HG03439 (cell line): Measurements from ENCODE around the gene PLCB2.

ENCODE experiments used
- ATAC-seq: cut with Tn5 transposase; IDR thresholded peaks from one replicate; pipeline ENCODE4 v1.9.1; 2021; ENCODE audit warnings: mild to moderate bottlenecking, moderate library complexity; ENCODE audit not compliant: unreplicated experiment

Gene PLCB2

DNA sequence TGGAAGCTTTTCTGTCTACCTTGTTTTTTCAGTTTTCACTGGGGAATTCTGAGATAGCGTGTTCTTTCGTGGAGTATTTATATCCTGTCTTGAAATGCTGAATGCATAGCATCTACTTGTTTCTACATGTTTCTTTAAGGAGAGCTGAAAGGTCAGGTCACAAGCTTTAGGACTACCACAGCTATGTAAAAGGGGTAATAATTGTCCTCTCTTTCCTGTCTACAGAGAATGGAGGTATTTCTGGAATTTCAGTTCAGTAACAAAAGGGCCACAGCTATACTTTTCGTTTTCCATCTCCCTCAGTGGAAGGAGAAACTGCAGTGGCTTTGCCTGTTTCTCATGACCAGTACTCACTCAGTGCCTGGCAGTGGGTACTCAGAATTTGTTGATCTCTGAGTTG, 20.4 kb upstream of the PLCB2 start:
- no peak for ATAC-seq

DNA sequence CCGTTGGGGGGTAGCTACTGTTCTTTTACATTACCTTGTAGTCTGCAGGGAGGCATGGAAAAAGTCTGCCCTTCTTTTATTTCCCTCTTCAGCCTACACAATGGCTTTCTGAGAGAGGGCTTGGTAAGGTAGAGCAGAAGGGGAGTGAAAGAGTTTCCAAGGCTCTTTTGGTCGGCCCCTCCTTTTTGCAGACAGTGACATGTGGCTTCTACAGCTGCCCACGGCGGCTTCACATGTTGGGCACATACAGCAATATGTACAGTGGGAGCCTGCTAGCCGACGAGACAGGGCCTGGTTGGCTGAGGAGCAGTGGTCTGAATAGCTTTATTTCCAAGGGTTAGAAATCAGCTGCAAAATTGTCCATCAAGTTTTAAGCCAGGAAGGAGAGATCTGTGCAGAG, 19.7 kb upstream of the PLCB2 start:
- ATAC-seq = no peak

- ATAC-seq = no peak
These were observed 18.0 kb upstream of the PLCB2 start for GRCh38 chr15:40325700-40326099.

- ATAC-seq = no peak
These were observed 17.5 kb upstream of the PLCB2 start for GRCh38 chr15:40325188-40325587.

GRCh38 chr15:40323953-40324937, 16.5 kb upstream of the PLCB2 start:
- no peak for ATAC-seq

DNA sequence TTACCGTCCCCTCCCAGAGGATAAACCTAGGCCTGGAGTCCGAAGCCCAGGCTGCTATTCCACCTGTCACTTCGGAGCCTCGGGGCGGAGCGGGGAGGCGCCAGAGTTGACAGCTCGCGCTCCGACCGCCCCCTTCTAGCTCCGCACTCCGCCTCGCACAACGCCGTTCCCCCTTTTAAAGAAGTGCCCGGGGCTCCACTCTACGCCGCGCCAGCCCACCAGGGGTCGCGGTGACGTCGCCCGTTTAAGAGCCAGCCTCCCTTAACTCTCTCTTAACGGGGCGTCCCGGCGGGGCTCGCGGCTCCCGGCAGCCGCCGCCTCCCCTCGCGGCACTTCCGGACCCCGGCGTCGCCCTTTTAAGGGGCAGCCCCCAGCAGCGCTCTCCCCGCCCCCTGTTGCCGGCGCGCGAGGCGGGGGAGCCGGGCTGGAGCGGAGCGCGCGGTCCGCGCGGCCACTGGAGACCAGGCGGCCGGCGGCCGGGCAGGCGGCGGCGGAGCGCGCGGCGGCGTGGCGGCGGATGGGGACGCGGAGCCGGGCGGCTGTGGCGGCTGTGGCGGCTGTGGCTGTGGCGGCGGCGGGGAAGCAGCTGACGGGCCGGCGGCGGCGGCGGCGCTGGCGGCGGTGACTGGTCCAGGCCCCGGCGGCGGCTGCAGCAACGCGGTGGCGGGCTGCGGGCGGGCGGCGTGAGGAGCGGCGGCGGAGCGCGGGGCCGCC, 15.7 kb upstream of the PLCB2 start, which contains the start of gene INAFM2:
Gene INAFM2 (plus strand): TSS at position 454 of the 714 bp plus-strand sequence. CDS start 364 bp downstream, outside the sequence.
- ATAC-seq = peak; percentile 87

- ATAC-seq = no peak
These were observed 14.9 kb upstream of the PLCB2 start for GRCh38 chr15:40322531-40323238.

- no peak for ATAC-seq
These were observed 13.2 kb upstream of the PLCB2 start for GRCh38 chr15:40320931-40321371.

DNA sequence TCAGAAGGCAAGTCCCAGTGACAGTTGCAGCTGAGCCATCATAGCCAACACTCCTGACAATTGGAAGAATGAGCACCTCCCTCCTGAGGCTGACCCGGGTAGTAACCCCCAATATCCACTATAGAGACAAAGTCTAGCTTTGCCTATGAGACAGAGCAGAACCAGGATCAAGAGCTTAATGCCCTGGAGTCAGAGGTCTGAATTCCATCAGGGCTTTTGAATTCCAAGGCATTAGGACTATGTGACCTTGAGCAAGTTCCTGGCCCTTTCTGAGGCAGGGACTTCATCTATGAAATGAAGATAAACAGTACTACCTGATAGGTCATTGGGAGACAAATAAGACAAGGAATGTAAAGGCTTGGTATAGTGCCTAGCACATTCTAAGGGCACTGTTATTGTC, 12.7 kb upstream of the PLCB2 start:
- ATAC-seq = no peak

DNA sequence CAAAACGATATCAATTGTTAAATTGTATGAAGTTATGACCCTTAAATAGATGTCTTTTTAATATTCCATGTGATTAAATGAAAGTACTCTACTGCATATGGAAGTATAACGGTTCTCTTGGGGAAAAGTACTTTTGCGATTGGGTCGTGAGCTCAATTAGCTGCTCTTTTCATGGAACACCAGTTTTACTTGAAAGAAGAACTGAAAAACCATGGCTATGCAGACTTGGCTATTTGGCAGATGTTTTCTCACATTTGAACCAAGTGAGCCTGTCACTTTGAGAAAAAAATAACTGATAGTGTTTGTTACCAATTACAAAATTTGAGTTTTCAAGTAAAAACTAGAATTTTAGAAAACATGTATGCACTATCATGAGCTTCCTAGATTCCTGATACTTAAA, 9.8 kb upstream of the PLCB2 start:
- no peak for ATAC-seq

DNA sequence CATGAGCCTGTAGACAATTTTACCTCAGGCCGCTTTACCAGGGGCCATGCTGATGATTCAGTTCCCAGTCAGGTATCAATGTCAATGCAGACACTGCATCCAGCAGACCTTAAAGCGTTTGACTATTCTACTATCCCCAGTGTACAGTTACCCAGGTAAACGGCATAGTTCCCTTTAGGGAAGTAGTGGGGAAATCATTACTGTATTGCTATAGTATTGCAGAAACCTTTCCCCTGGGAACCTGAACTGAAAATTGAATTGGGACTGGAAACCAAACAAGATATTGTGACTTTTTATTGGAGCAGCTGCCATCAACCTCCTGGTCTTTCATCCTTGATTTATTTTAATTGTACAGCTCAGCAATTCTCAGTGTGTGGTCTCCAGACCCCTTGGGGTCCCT, 9.2 kb upstream of the PLCB2 start:
- no peak for ATAC-seq

DNA sequence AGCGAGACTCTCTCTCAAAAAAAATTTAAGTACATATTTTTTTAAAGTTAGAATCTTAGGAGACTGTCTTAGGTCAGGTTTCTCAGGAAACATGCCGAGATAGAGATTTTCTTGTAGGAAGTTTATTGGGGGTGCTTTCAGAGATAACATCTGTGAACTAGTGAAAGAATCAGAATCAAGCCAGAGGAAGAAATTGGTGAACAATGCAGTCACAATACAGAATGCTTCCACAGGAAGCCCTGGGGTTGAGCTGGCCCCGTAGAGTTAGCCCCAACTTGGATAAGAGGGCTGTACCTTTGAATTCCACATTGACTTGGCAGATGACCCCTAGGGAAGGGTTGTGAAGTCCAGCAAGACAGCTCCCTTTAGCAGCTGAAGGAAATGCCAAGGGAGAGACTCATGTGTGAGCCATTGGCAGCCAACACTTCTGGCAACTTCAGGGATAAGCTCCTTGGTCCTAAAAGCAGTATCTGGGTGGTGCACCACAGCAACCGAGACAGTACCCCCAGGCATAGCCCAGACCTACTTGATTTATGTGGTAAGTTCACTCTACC, 7.1 kb upstream of the PLCB2 start:
- no peak for ATAC-seq

GRCh38 chr15:40313531-40314398, 6.0 kb upstream of the PLCB2 start:
- no peak for ATAC-seq

DNA sequence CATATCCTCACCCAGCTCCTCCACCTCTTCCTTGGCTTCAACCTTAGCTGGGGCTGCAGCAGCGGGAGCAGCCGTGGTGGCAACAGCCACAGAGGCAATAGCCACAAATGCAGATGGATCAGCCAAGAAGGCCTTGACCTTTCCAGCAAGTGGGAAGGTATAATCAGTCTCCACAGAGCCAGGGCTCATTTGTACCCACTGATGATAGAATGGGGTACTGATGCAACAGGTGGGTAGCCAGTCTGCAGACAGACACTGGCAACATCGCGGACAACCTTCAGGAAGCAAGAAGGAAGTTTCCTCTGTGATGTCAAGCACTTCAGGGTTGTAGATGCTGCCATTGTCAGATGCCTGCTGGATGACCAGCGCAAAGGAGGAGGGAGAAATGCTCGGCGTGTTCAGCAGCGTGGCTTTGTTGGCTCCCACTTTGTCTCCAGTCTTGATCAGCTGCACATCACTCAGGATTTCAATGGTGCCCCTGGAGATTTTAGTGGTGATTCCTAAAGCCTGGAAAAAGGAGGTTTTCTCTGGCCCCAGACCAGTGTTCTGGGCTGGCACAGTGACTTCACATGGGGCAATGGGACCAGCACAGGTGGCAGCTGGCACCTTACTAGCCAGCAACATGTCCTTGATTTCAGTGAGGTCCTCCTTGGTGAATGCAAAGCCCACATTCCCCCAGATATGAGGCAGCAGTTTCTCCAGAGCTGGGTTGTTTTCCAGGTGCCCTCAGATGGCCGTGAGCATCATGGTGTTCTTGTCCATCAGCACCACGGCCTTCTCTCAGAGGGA, 4.8 kb upstream of the PLCB2 start:
- ATAC-seq = no peak

DNA sequence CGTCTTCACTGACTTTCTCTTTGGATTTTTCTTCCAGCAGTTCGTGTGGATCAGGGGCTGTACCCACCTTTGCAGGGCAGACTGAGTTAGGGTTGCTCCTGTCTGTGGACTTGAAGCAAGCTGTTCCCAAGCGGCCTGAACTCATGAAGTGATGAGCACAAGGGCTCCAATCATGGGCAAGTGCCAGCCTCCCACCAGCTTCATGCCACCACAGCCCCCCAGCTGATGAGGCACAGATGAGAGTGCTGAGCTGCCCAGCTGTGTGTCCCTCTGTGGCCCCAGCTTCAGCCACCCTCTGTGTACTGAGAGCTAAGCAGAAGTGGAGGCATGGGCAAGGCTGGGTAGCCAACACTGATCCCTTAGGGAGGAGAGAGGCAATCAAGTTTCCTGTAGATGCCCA, 3.3 kb upstream of the PLCB2 start:
- no peak for ATAC-seq

- ATAC-seq = no peak
These were observed 2.5 kb upstream of the PLCB2 start for GRCh38 chr15:40310001-40310959.

DNA sequence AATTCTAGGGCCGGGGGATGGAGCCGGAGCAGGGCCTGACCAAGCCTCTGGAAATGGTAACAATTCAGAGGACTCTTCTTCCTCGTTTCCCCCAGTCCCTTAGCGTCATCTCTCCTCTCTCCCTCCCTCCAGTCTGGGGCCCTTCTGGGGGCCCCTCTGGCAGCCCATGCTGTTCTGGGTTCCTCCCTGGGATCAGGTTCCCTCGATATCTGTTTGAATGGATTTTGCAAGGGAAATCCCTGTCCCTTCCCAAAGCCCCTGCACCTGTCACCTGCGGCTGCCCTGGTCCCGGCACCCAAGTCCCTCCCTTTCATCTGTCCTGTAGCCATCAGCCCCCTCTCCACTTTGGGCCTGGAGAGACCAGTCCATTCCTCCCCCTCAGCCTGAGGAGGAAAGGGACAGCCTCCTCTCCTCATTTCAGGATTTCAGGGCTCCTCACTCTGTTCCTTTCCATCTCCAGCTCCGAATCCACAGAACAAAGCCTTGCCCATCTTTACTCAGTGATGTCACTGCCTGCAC, 1.7 kb upstream of the PLCB2 start:
- no peak for ATAC-seq

DNA sequence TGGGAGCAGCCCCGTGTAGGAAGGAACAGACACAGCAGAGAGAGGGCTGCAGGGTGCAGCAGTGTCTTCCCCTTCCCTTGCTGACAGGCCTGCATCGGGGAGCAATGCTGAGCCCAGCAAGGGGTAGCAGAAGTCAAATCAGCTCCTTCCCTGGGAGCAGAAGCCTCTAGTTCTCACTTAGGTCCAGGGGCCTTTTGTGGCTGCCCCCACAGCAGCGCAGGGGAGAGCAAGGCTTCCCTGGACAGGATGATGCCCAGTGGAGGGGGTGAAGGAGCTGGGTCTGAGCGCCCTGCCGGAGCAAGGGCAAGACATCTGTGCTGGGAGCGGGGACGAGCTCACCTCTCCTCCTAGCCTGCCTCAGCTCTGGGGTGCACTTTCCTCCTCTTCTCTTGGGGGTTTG, 827 bp downstream of the PLCB2 start:
- ATAC-seq = no peak
